PFSK-1 (cell line): Measurements from ENCODE around the gene PACSIN1.

Experiments used
- FOXP2 ChIP-seq: optimal IDR thresholded peaks from 2 replicates; pipeline ENCODE3; 2011; ENCODE audit warnings: borderline replicate concordance, control low read depth, inconsistent platforms; ENCODE audit not compliant: insufficient read depth; ENCODE audit errors: extremely low read length, extremely low read depth
- POLR2AphosphoS5 ChIP-seq: IDR thresholded peaks from 2 replicates; pipeline ENCODE4 v1.6.1; 2012; ENCODE audit warnings: low read depth, mild to moderate bottlenecking, control low read depth, low read length, moderate library complexity
- SIN3A ChIP-seq: IDR thresholded peaks from 2 replicates; pipeline ENCODE4 v1.6.1; 2012; ENCODE audit warnings: mild to moderate bottlenecking, low read length, moderate library complexity, borderline replicate concordance; ENCODE audit not compliant: insufficient read depth
- TAF1 ChIP-seq: IDR thresholded peaks from 2 replicates; pipeline ENCODE4 v1.6.1; 2012; ENCODE audit warnings: low read length, control low read depth, borderline replicate concordance; ENCODE audit not compliant: insufficient read depth
- TF ChIP-seq, protein P1 (sequence below), 2 experiments: IDR thresholded peaks; 2 replicates each; pipeline versions ENCODE4 v1.6.1 to v1.8.0; 2011 to 2012; ENCODE audit warnings: low read depth in 2 of 2, low read length in 2 of 2, control low read depth in 1 of 2, inconsistent platforms in 1 of 2, mild to moderate bottlenecking in 1 of 2, moderate library complexity in 1 of 2; ENCODE audit not compliant: insufficient read depth in 1 of 2

Gene PACSIN1

DNA sequence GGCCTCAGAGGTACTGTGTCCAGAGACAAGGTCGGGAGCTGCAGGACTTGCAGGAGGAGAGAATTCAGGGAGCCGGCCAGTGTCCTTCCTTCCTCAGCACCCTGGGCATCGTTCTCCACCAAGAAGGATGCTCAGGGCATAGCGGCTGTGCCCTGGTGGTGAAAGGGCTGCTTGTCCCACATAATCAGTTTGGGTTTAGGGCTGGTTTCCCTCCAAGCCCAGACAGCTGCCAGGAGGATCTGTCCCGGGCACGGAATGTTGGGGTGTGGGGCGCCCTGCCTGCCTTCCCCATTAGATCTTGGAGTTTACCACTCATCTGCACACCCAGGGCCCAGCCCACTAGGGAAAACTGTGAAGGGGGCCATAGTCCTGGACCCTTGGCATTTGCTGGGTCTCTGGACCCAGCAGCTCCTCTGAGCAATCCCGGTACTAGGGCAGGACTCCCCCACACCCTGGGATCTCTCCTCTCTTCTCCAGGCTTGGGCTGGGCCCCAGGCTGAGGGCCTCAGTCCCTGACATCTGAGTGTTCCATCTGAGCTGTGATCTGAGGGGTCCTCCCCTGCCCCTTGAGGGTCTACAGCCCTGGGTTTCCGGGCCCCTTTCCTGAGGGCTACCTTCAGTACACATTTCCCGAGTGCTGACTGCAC lies 108.9 kb downstream of the PACSIN1 start:
- TF ChIP-seq SIN3A, result no peak
- no peak for TF ChIP-seq TAF1
- no peak for TF ChIP-seq FOXP2
- TF ChIP-seq, protein P1, sequence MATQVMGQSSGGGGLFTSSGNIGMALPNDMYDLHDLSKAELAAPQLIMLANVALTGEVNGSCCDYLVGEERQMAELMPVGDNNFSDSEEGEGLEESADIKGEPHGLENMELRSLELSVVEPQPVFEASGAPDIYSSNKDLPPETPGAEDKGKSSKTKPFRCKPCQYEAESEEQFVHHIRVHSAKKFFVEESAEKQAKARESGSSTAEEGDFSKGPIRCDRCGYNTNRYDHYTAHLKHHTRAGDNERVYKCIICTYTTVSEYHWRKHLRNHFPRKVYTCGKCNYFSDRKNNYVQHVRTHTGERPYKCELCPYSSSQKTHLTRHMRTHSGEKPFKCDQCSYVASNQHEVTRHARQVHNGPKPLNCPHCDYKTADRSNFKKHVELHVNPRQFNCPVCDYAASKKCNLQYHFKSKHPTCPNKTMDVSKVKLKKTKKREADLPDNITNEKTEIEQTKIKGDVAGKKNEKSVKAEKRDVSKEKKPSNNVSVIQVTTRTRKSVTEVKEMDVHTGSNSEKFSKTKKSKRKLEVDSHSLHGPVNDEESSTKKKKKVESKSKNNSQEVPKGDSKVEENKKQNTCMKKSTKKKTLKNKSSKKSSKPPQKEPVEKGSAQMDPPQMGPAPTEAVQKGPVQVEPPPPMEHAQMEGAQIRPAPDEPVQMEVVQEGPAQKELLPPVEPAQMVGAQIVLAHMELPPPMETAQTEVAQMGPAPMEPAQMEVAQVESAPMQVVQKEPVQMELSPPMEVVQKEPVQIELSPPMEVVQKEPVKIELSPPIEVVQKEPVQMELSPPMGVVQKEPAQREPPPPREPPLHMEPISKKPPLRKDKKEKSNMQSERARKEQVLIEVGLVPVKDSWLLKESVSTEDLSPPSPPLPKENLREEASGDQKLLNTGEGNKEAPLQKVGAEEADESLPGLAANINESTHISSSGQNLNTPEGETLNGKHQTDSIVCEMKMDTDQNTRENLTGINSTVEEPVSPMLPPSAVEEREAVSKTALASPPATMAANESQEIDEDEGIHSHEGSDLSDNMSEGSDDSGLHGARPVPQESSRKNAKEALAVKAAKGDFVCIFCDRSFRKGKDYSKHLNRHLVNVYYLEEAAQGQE (IDR thresholded peaks at IDR 0.05; ENCODE audit: insufficient read depth in 1 of 2, low read depth in 2 of 2, low read length in 2 of 2), result no peak
- no peak for TF ChIP-seq POLR2AphosphoS5

DNA sequence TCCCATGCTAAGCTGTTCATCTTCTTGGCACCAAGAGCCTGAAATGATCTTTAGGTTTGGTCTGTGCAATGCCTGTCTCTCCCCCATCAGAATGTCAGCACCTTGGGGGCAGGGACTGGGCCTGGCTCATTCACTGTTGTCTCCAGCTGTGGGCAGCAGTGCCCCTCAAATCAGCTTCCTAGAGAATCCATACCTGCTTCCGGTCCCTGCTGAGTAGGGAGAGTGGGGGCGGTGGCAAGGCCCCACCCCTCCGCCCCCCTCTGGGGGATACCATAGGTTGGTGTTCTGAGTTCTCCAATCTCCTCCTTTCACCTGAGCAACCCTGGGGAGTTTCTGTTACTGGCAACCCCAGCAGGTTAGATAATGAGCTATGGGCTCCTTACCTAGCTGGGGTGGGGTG lies 109.5 kb downstream of the PACSIN1 start:
- TF ChIP-seq, protein P1 (IDR thresholded peaks at IDR 0.05; ENCODE audit: insufficient read depth in 1 of 2, low read depth in 2 of 2, low read length in 2 of 2), result no peak
- TF ChIP-seq SIN3A (no peak), FOXP2 (no peak), TAF1 (no peak), POLR2AphosphoS5 (no peak)

DNA sequence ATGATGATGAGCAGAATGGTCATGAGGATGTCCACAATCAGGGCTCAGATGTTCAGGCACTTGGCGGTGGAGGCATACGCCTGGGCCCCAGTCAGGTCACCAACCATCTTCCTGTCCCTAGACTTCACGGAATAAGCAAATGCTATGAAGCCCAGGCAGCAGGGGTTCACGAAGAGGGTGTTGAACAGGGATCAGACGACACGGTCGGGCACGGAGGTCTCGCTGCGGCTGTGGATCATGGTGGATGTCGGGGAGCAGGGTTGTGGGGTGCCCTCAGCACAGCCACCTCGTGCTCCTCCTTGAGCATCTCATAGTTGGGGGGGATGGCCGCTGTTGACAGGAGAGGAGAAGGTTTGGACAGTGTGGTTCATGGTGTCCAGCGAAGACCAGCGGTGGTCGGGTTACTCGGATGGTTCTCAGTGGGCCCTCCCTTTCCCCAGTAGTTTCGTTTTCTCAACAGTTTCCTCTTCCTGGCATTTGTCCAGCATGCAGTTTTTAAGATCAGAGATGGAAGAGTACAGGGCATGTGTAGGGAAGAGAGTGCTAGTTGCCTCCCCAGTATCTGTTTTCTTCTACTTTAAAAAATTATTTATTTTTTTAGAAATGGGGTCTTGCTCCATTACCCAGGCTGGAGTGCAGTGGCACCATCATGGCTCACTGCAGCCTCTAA lies 110.5 kb downstream of the PACSIN1 start:
- TF ChIP-seq, protein P1 (IDR thresholded peaks at IDR 0.05; ENCODE audit: insufficient read depth in 1 of 2, low read depth in 2 of 2, low read length in 2 of 2), result no peak
- TF ChIP-seq FOXP2, result no peak
- no peak for TF ChIP-seq TAF1
- no peak for TF ChIP-seq POLR2AphosphoS5
- no peak for TF ChIP-seq SIN3A

DNA sequence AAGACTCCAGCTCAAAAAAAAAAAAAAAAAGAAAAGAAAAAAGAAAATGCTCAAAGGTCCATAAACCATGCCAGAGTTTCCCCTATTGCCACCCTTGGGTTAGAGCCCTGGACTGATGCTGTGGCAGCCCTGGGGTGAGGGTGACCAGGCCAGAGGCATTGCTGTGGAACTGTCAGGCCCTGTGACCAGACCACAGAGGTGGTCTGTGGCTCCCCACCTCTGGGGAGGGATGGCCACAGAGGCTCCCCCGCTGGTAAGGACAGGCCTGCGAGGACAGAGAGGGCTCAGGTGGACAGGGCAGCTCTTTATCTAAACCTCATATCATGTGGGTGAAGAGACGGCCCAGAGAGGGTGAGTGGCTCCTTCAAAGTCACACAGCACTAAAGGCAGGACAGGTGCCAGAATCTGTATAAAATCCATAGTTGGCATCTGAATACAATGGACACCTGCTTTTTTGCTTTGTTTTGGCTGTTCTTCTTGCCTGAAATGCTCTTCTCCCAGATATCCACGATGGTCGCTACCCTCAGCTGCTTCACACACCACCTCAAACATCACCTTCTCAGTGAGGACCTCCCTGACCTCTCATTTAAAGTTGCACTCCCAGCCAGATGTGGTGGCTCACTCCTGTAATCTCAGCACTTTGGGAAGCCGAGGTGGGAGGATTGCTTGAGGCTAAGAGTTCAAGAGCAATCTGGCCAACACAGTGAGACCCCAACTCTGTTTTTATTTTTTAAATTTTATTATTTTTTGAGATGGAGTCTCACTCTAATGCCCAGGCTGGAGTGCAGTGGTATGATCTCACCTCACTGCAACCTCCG lies 112.8 kb downstream of the PACSIN1 start:
- no peak for TF ChIP-seq POLR2AphosphoS5
- TF ChIP-seq SIN3A, result no peak
- no peak for TF ChIP-seq FOXP2
- TF ChIP-seq, protein P1 (IDR thresholded peaks at IDR 0.05; ENCODE audit: insufficient read depth in 1 of 2, low read depth in 2 of 2, low read length in 2 of 2), result no peak
